ENCODE data around the gene CDH2.

DNA sequence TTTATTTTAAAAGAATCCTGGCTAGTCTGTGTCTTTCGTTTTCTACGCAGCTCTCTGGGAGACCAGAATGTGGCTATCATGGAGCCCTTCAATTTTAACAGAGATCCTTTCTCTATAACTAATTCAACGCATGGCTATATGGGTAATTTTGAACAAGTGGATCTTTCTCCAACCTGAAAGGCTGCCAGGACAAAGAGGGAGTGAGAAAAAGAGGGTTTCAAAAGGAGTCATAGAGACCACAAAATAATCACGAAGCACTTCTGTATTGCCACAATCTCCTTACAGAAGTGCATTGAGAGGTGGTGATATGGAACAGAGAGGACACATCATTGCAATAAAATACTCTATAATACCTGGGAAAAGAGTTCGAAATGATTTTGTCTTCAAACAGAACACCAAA lies 21.7 kb upstream of the CDH2 start:
- no peak for TF ChIP-seq YY1 (IDR thresholded peaks at IDR 0.05; ENCODE audit: insufficient read depth, insufficient read length)
- no peak for TF ChIP-seq SUZ12 (IDR thresholded peaks at IDR 0.05; ENCODE audit: extremely low read depth, insufficient read depth, insufficient read length)
- no peak for TF ChIP-seq ZNF274 (IDR thresholded peaks at IDR 0.05; ENCODE audit: low read depth, low read length)

All from NT2/D1 (cell line).